Transverse colon (tissue), 4 donors: ENCODE results near the gene ENAH.

Experiments
- EP300 ChIP-seq: sonication (generic); formaldehyde crosslinking; IDR thresholded peaks from one replicate; pipeline ENCODE4 v1.6.1; 2017; ENCODE audit warnings: antibody characterized with exemption, low read depth
- POLR2A ChIP-seq: fragments of 450-650 bp; IDR thresholded peaks from one replicate; pipeline ENCODE4 v1.6.1; 2016; ENCODE audit warnings: antibody characterized with exemption, mild to moderate bottlenecking, moderate library complexity
- POLR2AphosphoS5 ChIP-seq, 3 donors: sonication (generic); formaldehyde crosslinking; IDR thresholded peaks; one replicate each; pipeline ENCODE4 v1.6.1; 2016; ENCODE audit warnings: antibody characterized with exemption in 3 of 3
- TF ChIP-seq, protein P1 (sequence below), 5 experiments: fragments of 200-600 bp in 3 of 5; fragments of 450-650 bp in 2 of 5; sonication (generic) in 3 of 5; IDR thresholded peaks; 1 replicate in 2 of 5; 2 replicates in 3 of 5; pipeline ENCODE4 v1.5.1; 2016 to 2017; ENCODE audit warnings: antibody characterized with exemption in 5 of 5, inconsistent platforms in 3 of 5, mild to moderate bottlenecking in 2 of 5, moderate library complexity in 1 of 5

DNA sequence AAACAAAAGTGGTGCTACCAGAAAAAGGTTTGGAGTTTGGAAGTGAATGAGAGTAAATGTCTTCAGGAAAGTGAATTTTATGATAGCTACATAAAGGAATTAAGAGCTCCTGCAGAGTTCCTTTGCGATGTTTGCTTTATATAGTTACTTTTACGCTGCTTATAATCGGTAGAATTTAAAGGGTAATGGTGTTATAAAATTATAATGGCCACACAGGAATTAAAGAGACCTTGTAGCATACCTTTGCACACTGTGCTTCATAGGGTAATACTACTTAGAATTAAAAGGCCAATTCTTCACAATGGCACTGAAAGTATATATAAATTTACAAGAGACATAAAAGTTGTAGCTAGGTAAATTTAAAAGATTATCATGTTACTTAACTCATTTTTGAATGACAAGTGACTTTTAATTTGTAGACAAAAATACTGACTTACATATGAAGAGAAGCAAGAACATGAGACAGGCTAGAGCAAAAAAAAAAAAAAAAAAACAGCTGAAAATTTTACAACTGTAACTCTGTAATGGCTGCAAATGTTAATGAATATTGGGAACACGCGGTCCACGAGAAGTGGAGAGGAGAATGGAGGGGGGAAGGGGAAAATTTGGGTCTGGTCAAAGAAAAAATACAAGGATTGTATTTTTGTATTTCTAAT, 159.2 kb downstream of the ENAH start:
- TF ChIP-seq POLR2A, result no peak
- TF ChIP-seq, protein P1, sequence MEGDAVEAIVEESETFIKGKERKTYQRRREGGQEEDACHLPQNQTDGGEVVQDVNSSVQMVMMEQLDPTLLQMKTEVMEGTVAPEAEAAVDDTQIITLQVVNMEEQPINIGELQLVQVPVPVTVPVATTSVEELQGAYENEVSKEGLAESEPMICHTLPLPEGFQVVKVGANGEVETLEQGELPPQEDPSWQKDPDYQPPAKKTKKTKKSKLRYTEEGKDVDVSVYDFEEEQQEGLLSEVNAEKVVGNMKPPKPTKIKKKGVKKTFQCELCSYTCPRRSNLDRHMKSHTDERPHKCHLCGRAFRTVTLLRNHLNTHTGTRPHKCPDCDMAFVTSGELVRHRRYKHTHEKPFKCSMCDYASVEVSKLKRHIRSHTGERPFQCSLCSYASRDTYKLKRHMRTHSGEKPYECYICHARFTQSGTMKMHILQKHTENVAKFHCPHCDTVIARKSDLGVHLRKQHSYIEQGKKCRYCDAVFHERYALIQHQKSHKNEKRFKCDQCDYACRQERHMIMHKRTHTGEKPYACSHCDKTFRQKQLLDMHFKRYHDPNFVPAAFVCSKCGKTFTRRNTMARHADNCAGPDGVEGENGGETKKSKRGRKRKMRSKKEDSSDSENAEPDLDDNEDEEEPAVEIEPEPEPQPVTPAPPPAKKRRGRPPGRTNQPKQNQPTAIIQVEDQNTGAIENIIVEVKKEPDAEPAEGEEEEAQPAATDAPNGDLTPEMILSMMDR (IDR thresholded peaks at IDR 0.05), result no peak
- TF ChIP-seq EP300, result no peak
- TF ChIP-seq POLR2AphosphoS5 (IDR thresholded peaks at IDR 0.05), result no peak
